NOMO-1 treated with DMSO at 0.1 percent for 48 hours (cell line): ENCODE results near the gene ZC3H8.
A peak's percentile ranks its signal among the peaks of the same experiment; 100 is the strongest.
"Not testable (repeated sequence)": the region's sequence is repeated elsewhere in the genome, so short reads cannot be mapped to it uniquely, and the experiment has no call there.

Experiments
- DNase-seq: peaks from one replicate; lab custom pipeline; 2025; ENCODE audit not compliant: unreplicated experiment; lab: John Stamatoyannopoulos, UW

Gene ZC3H8

DNA sequence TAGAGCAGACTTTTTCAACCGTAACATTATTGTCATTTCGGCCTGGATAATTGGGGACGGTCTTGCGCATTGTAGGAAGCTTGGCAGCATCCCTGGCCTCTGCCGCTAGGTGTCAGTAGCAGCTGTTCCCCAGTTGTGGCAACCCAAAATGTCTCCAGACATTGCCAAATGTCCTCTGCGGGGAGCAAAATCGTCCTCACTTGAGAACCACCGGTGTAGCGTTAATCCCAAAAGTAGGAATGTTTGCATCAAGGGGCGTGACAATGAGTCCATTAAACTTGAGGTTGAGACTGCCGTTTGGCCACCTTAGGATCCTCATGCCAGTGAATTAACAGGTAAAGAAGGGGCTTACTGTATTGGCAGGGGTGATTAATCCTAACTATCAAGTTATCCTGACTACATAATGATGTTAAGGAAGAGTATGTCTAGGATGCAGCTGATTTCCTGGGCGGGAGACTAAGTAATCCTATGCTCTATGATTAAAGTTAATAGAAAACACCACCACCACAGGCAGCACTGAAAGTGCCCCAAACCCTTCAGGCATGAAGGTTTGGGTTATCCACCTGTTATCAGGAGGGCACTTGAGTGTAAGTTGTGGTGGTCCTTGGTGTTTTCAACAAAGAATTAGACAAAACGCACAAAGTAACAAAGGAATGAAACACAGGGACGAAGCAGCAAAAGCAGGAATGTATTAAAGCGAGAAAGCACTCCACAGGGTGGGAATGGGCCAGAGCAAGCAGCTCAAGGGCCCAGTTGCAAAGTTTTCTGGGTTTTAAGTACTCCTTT is 4.9 kb upstream of the ZC3H8 start:
- peak; percentile 81 for DNase-seq

DNA sequence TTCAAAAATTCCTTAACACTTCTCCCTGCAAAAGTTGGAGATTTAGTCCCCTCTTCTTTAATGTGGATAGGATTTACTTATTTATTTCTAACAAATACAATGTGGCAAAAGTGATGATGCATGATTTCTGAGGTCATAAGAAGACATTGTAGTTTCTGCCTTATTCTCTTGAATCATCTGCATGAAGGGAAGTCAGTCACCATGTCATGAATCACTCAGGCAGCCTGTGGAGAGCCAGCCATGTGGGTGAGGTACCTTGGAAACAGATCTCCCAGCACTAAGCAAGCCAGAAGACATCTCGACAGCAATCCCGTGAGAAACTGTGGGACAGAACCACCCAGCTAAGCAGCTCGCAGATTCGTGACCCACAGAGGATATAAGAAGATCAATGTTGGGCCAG is 2.7 kb upstream of the ZC3H8 start:
- DNase-seq: no peak

DNA sequence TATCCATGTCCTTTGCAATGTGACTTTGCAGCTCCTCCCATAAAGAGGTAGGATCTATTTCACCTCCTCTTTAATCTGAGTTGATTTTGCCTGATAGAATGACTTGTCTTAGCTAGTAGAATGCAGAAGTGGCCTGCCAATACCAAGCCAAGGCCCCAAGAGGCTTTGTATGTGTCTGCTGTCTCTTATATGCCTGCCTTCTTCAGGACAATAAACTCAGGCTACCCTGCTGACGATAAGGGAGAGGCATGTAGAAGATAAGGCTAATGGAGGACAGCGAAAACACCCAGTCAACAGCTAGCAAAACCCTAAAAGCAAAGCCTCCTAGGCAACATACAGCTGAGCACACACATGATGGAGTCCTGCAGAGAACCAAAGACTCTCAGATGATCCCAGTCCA is 1.8 kb upstream of the ZC3H8 start:
- DNase-seq: no peak

DNA sequence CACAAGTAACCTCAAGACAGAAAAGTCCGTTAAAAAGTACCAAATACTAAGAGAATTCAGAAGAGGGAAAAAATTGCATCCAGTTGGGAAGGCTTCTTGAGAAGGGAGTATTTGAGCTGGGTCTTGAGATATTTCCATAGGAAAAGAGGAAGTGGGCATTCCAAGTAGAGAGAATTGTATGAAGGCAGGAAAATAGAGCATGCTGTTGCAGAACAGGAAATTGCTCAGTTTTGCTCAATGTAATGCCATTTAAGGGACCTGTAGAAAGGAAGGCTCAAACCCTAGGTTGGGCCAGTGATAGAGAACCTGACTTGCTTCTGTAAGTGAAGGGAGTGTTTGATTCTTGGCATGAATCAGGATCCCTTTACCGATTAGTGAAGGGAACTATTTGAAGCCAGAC is 1.0 kb upstream of the ZC3H8 start:
- DNase-seq: peak; percentile 66

DNA sequence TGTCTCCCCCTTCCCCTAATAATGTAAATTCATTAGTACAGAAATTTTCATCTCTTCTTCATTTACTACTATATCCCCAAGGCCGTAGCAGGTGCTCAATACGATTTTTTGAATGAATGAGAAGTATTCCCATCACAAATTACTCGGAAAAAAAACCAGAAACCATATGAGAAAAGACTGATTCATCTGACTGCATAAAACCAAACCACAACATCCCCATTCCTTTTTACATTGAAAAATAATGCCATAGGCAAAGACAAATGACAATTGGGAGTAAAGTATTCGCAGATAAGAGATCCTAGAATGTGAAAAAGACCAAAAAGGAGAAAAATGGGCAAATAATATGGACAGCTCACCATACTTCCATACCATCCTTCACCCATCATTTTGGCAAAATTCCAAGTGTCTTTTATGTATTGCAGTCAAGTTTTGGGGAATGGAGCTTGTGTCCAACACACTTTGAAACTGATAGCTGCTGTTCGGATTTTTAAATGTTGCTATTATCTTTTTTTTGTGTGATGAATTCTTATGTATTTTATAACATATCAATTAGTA is 1.5 kb downstream of the ZC3H8 start:
- DNase-seq: peak; percentile 9

DNA sequence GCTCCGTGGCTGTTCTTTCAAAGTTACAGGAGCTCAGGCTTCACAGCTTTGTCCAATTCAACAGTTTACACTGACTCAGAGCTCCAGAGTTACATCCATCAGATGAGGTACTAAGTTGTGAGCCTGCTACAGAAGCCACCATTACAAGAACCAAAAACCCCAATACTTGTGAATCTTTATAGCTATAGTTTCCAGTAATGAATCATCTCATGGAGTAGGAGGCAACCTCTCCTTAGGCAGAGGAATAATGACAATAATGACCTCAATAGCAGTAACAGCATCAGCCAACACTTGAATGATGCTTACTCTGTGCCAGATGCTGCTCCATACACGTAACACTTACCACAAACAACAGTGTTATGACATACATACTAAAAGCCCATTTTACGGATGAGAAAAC is 3.6 kb downstream of the ZC3H8 start:
- no peak for DNase-seq

DNA sequence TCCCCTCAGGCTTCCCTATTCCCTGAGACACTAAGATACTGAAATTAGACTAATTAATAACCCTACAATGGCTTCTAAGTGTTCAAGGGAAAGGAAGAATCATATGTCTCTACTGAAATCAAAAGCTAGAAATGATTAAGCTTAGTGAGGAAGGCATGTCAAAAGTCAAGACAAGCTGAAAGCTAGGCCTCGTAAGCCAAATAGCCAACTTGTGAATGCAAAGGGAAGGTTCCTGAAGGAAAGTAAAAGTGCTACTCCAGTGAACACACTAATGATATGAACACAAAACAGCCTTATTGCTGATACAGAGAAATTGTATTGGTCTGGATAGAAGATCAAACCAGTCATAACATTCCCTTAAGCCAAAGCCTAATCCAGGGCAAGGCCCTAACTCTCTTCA is 10.0 kb downstream of the ZC3H8 start:
- DNase-seq: no peak

DNA sequence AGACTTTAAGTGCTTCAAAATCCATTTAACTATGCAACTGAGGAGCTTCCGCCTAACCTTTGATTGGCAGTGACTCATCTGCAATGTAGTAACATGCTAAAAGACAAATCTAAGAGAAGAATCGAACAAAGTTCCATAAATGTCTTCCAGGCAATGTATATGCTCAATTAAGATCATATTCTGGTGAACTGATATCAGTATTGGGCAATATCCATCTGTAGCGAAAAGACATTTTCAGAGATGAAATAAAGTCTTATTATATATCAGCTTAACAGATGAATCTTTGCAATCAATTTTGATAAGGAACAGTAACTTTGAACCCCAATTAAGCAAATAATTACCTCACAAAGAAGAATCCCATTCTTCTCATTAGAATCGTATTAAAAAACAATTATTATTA is 11.6 kb downstream of the ZC3H8 start:
- no peak for DNase-seq

DNA sequence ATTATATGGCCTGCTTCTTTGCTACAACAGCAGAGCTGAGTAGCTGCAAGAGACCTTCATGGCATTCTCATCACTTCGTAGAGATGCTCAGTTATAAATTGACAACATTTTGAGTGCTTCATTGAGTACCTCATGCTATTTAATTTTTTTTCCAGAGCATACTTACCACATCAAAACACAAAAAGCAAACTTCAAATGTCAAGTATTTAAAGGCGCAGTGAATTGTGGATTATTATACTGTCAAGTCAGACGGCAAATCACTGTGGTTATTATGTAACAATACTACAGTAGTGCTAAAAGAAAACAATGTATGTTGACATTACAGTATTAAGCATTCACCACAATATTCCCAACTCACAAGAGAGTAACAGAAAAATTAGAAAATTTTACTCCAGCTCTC is 12.5 kb downstream of the ZC3H8 start:
- DNase-seq: no peak

DNA sequence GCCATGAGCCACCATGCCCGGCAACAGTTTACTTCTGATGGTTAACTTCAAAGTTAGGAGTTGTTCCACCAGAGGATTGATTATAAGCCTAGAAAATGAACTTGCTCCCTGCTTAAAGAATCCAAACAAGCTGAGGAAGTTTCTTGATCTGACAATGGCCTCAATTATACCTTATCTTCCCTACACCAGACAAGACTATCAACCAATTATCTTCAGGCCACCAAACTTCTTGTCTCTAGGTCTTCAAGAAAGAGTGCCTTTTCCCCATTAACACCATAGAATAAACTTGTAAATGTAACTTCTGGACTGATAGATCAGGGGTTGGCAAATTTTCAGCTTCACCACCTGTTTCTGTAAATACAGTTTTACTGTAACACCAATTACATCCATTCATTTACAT is 15.0 kb downstream of the ZC3H8 start:
- DNase-seq: no peak

DNA sequence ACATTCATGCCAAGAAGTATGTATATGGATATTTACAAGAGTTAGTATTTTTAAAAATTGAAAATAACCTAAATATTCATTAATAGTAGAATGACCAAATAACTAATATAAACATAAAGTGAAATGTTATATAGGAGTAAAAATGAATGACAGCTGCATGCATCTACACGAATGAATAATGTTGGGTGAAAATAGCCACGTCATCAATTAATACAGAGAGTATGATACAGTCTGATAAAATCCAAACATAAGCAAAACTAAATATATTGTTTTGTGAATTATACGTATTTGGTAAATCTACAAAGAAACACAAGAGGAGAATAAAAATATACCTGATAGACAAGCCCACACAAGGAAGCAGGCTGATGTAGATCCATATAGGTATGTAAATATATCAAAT is 24.5 kb downstream of the ZC3H8 start:
- DNase-seq: no peak

DNA sequence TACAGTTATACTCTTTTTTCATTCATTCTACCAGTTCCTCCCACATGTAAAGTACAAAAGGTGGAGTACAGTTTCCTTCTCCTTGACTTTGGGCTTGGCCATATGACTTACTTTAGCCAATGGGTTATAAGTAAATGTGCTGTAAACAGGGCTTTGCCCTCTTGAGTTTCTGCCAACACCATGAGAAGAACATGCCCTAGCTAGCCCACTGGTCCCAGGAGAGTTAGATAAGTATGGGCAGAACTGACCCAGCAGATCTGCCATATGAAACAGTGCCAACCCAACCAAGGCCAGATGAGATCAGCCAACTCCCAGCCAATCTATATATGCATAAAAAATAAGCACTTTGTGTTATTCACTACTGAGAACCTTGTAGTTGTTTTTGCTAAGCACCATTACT is 25.5 kb downstream of the ZC3H8 start:
- DNase-seq: no peak

DNA sequence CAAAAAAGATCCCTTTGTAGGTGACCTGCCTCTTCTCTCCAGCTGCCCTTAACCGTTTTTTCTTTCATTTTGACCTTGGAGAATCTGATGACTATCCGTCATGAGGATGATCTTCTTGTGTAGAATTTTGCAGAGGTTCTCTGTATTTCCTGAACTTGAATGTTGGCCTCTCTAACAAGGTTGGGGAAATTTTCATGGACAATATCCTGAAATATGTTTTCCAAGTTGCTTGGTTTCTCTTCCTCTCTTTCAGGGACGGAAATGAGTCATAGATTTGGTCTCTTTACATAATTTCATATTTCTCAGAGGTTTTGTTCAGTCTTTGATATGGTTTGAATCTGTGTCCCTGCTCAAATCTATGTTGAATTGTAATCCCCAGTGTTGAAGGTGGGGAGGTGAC is 34.0 kb downstream of the ZC3H8 start:
- DNase-seq: no peak

DNA sequence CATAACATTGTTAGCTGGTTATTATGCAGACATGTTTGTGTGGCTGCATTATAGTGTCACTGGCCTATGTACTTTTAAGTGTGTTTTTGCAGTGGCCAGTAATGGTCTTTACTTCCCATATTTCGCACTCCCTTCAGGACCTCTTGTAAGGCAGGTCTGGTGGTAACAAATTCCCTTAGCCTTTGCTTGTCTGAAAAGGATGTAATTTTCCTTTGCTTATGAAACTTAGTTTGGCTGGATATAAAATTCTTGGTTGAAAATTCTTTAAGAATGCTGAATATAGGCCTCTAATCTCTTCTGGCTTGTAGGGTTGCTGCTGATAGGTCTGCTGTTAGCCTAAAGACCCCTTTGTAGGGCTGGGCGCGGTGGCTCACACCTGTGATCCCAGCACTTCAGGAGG is 34.7 kb downstream of the ZC3H8 start:
- DNase-seq: no peak

DNA sequence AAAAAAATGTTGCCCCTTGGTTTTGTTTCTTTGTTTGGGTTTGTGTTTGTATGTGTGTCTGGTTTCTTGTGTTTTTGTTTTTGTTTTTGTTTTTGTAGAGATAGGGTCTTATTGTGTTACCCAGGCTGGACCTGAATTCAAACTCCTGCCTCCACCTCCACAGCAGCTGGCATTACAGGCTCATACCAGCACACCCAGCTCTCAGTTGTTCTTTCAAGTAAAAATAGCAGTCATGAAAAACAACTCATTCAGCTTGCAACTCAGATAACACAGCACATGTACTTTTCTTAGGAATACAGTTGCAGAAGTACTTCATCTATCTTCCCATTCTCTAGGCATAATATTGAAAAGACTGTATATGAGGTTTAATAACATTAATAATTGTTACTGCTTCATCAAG is 37.0 kb downstream of the ZC3H8 start:
- DNase-seq: no peak

DNA sequence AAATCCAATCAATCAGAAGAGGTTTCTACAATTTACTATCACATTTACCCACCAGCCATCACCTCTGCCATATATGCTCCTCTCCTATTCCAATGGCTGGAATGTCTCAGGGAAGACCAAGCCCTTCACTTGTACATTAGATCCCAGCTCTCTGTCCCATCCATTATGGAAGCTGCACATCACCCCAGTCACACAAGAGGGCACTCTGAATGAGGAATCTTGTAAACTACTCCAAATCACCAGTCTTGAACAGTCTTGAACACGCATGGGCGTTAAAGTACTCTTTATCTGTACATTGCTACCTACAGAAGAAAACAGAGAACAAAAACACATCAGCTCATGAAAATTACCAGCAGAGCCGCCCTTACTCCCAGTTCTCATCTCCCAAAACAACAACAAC is 38.7 kb downstream of the ZC3H8 start:
- no peak for DNase-seq

DNA sequence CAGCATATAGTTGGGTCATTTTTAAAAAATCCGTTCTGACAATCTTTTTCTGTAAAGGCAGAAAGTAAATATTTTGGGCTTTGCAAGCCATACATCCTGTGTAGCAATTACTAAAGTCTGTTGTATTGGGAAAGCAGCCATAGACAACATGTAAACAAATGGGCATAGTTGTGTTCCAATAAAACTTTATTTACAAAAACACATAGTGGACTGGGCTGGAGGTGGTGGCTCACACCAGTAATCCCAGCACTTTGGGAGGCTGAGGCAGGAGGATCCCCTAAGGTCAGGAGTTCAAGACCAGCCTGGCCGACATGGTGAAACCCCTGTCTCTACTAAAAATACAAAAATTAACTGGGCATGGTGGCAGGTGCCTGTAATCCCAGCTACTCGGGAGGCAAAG is 46.9 kb downstream of the ZC3H8 start:
- not testable (repeated sequence) for DNase-seq

DNA sequence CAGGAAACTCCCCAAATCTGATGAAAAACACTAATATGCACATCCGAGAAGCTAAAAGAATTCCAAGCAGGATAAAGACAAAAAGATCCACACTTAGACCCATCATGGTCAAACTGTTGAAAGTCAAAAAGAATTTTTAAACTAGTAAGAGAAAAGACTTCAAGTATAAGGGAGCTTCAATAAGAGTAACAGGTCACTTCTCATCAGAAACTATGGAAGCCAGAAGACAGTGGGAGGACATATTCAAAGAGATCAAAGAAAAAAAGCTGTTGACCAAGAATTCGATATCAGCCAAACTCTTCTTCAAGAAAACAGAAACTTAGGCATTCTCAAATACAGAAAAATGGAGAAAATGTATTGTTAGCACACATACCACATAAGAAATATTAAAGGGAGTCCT is 50.4 kb downstream of the ZC3H8 start:
- peak; percentile 22 for DNase-seq

DNA sequence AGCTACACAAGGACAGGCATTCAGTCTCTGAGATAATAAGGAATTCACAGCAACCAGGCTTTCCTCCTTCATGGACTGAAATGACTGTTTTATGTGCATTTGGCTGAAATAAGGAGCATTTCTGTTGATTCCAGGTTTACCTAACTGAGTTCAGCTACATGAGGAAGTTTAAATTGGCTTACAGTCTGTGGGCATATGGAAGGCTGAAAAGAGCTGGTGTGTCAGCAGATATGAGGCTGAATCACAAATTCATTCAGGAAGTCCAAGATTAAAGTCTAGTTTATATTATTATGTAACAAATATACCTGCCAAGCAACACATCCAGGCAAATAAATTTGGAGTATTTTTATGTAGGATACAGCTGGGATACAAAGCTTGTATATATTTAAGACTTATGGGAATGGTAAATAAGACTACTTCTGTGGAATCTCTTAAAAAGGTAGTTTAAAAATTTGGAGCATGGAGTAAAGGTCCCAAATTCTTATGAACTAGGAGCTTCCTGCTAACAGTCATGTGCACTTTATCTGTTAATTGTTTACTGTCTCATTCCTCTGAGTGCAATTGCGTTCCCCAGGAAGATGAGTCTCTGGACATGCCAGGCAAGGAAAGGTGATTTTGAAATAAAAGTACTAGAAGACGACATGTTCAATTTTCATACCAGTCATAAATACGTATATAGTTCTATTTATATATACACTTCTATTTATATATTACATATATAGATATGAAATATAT is 53.0 kb downstream of the ZC3H8 start:
- no peak for DNase-seq

DNA sequence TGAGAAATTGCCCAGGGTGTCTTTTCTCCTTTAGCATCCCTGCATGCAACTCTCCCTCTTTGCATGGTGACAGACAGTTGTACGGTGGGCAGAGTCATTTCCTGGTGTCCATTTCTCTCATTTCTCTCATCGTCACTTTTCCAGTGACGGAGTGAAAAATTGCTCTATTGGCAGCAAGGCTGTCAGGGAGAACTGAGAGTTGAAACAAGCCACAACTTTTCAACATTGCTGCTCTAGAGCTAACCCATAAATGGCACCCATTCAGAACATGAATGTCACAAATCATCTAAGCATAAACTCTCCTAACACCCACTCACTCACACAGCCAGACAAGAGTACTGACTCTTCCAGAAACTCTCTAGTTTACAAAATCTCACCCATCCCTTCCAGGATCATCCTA is 55.7 kb downstream of the ZC3H8 start:
- DNase-seq: no peak

DNA sequence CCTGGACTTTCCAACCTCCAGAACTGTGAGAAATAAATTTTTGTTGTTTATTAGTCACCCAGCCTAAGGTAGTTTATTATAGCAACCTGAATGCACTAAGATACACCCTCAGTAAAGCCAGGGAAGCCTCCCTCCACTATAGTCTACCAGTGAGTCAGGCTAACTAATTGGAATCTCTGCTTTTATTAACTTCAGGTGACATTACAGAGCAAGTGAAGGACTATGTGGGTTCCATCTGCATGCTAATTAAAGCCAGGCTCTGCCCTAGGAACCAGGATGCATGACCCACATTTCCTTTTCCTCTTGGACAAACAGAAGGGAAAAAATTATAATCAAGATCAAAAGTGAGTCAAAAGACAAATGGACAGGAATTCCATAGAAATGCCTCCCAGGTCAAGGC is 56.1 kb downstream of the ZC3H8 start:
- no peak for DNase-seq

DNA sequence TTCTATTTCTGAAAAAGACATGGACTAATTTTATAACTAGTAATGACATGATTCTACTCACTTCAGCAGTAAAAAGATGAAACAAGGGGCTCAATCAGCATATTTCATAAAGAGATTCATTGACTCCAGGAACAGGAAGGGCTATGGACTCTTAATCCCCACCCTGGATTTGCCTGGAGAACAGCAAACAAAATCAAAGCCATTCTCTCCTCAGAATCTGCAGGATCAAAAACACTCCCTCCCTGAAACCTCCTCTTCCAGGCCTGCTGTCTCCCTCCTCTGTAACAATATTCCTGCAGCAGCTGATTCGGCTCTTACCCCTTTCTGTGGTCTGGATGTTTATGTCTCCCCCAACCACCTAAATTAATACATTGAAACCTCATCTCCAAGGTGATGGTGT is 57.0 kb downstream of the ZC3H8 start:
- no peak for DNase-seq
